H1 (cell line): ENCODE measurements around the gene ERI2. TPM values are rescaled to one million over a fixed set of nuclear protein-coding genes. Genes with fewer than 3 reads are reported as not detected.

Source experiments
- CTCF ChIA-PET: fragments of 300-600 bp; sonication (Branson Sonifier 250); formaldehyde crosslinking; loops from one replicate; lab custom pipeline; 2021; ENCODE audit not compliant: partially characterized antibody; lab: Charles Lee
- POLR2A ChIA-PET: fragments of 300-600 bp; sonication (Branson Sonifier 250); formaldehyde crosslinking; loops from one replicate; lab custom pipeline; 2021; ENCODE audit warnings: inconsistent platforms; ENCODE audit not compliant: partially characterized antibody; lab: Charles Lee
- DNase-seq, 2 experiments: peaks; one replicate each; pipeline versions ENCODE4 v3.0.0 to v3.0.0-alpha.2; 2010 to 2022; ENCODE audit warnings: low spot score in 2 of 2, low read depth in 1 of 2, mixed read lengths in 1 of 2
- FAIRE-seq: peaks from 2 replicates; lab custom pipeline; 2011; peaks lifted over from hg19 to GRCh38; lab: Jason Lieb, UNC
- H2AFZ ChIP-seq: 2 replicates; pipeline ENCODE4 v1.8.1; 2012; ENCODE audit warnings: low read length, inconsistent platforms
- H2AK5ac ChIP-seq: 2 replicates; pipeline ENCODE4 v1.6.1; 2013; ENCODE audit warnings: low read depth, low read length
- H2BK120ac ChIP-seq: replicated peaks from 2 replicates; pipeline ENCODE3; 2013; ENCODE audit warnings: low read depth, low read length, inconsistent platforms
- H2BK12ac ChIP-seq: 2 replicates; pipeline ENCODE4 v1.6.1; 2013; ENCODE audit warnings: low read depth, low read length
- H2BK15ac ChIP-seq: 2 replicates; pipeline ENCODE4 v1.6.1; 2013; ENCODE audit warnings: low read length
- H2BK20ac ChIP-seq: 2 replicates; pipeline ENCODE4 v1.6.1; 2013; ENCODE audit warnings: low read length
- H2BK5ac ChIP-seq: 2 replicates; pipeline ENCODE4 v1.6.1; 2013; ENCODE audit warnings: low read depth, low read length
- H3K14ac ChIP-seq: 2 replicates; pipeline ENCODE4 v1.6.1; 2013; ENCODE audit warnings: inconsistent platforms; ENCODE audit not compliant: insufficient read length
- H3K18ac ChIP-seq: 2 replicates; pipeline ENCODE4 v1.6.1; 2013; ENCODE audit warnings: low read length; ENCODE audit errors: extremely low read depth
- H3K23ac ChIP-seq: 2 replicates; pipeline ENCODE4 v1.6.1; 2013; ENCODE audit warnings: inconsistent platforms; ENCODE audit not compliant: insufficient read length
- H3K23me2 ChIP-seq: 2 replicates; pipeline ENCODE4 v1.6.1; 2013; ENCODE audit warnings: low read depth, low read length
- H3K27ac ChIP-seq: 2 replicates; pipeline ENCODE4 v1.6.1; 2011; ENCODE audit warnings: low read depth, low read length, inconsistent platforms
- H3K27me3 ChIP-seq, 4 experiments: replicated peaks in 1 of 4; 1 replicate in 1 of 4; 2 replicates in 3 of 4; pipeline versions ENCODE4 v1.6.1 to v1.8.1; 2011 to 2013; ENCODE audit warnings: low read length in 3 of 4, mild to moderate bottlenecking in 3 of 4, inconsistent platforms in 2 of 4, mixed read lengths in 2 of 4, moderate library complexity in 1 of 4; ENCODE audit not compliant: control insufficient read depth in 3 of 4, insufficient read depth in 3 of 4; ENCODE audit errors: extremely low read depth in 1 of 4
- H3K36me3 ChIP-seq, 4 experiments: 2 replicates each; pipeline versions ENCODE4 v1.6.1 to v1.8.1; 2011 to 2013; ENCODE audit warnings: mild to moderate bottlenecking in 4 of 4, low read length in 3 of 4, moderate library complexity in 2 of 4, control low read depth in 1 of 4, inconsistent platforms in 1 of 4; ENCODE audit not compliant: insufficient read depth in 4 of 4, control insufficient read depth in 2 of 4
- H3K4ac ChIP-seq: replicated peaks from 2 replicates; pipeline ENCODE3; 2013; ENCODE audit warnings: low read length, low read depth, mixed read lengths, inconsistent platforms; ENCODE audit not compliant: insufficient read length
- H3K4me1 ChIP-seq, 4 experiments: replicated peaks in 1 of 4; 1 replicate in 1 of 4; 2 replicates in 3 of 4; pipeline versions ENCODE4 v1.6.1 to v1.8.1; 2011 to 2013; ENCODE audit warnings: low read length in 3 of 4, inconsistent platforms in 2 of 4, mixed read lengths in 1 of 4; ENCODE audit not compliant: insufficient read depth in 4 of 4, control insufficient read depth in 3 of 4
- H3K4me2 ChIP-seq, 2 experiments: 2 replicates each; pipeline versions ENCODE4 v1.6.1 to v1.8.1; 2011 to 2013; ENCODE audit warnings: low read depth in 2 of 2, low read length in 2 of 2, control low read depth in 1 of 2, inconsistent platforms in 1 of 2, mild to moderate bottlenecking in 1 of 2; ENCODE audit not compliant: insufficient read depth in 1 of 2
- H3K4me3 ChIP-seq, 4 experiments: fragments of 200-600, 300-600 bp in 1 of 4; sonication (generic), shearing (Covaris generic), sonication (Bioruptor Twin) in 1 of 4; 2 replicates each; pipeline versions ENCODE4 v1.5.1 to v1.8.1; 2011 to 2016; ENCODE audit warnings: low read length in 4 of 4, low read depth in 3 of 4, control low read depth in 2 of 4, inconsistent platforms in 2 of 4, mild to moderate bottlenecking in 2 of 4, mixed read lengths in 1 of 4, moderate library complexity in 1 of 4; ENCODE audit not compliant: insufficient read depth in 2 of 4; ENCODE audit errors: extremely low read depth in 1 of 4
- H3K56ac ChIP-seq: replicated peaks from 2 replicates; pipeline ENCODE3; 2013; ENCODE audit warnings: low read depth, mild to moderate bottlenecking, mixed read lengths, low read length, inconsistent platforms; ENCODE audit not compliant: insufficient read length
- H3K79me1 ChIP-seq: 2 replicates; pipeline ENCODE4 v1.6.1; 2013; ENCODE audit warnings: low read depth, low read length, control low read depth
- H3K79me2 ChIP-seq, 2 experiments: 2 replicates each; pipeline versions ENCODE4 v1.6.1 to v1.8.1; 2012 to 2013; ENCODE audit warnings: low read length in 2 of 2, mild to moderate bottlenecking in 2 of 2, inconsistent platforms in 1 of 2; ENCODE audit not compliant: insufficient read depth in 2 of 2, control insufficient read depth in 1 of 2
- H3K9ac ChIP-seq, 4 experiments: replicated peaks in 1 of 4; 1 replicate in 1 of 4; 2 replicates in 3 of 4; pipeline versions ENCODE4 v1.6.1 to v1.8.1; 2011 to 2013; ENCODE audit warnings: low read depth in 3 of 4, low read length in 3 of 4, control low read depth in 2 of 4, mild to moderate bottlenecking in 2 of 4, moderate library complexity in 2 of 4, inconsistent platforms in 1 of 4; ENCODE audit errors: extremely low read depth in 1 of 4
- H3K9me3 ChIP-seq, 2 experiments: 2 replicates each; pipeline versions ENCODE4 v1.6.1 to v1.8.1; 2012 to 2013; ENCODE audit warnings: mild to moderate bottlenecking in 2 of 2, moderate library complexity in 2 of 2, control low read depth in 1 of 2, inconsistent platforms in 1 of 2, low read depth in 1 of 2, low read length in 1 of 2, mixed read lengths in 1 of 2; ENCODE audit not compliant: insufficient read depth in 2 of 2
- H4K20me1 ChIP-seq, 2 experiments: replicated peaks in 1 of 2; 2 replicates each; pipeline versions ENCODE3 to v1.8.1; 2011 to 2013; ENCODE audit warnings: inconsistent platforms in 2 of 2, low read length in 2 of 2, mild to moderate bottlenecking in 1 of 2; ENCODE audit not compliant: insufficient read depth in 2 of 2, control insufficient read depth in 1 of 2
- H4K5ac ChIP-seq: 2 replicates; pipeline ENCODE4 v1.6.1; 2013; ENCODE audit warnings: low read length, low read depth, mixed read lengths, inconsistent platforms; ENCODE audit not compliant: insufficient read length
- H4K8ac ChIP-seq: 2 replicates; pipeline ENCODE4 v1.8.0; 2013; ENCODE audit warnings: mild to moderate bottlenecking, moderate library complexity, low read length, inconsistent platforms; ENCODE audit not compliant: insufficient read depth; ENCODE audit errors: extremely low read depth
- H4K91ac ChIP-seq: replicated peaks from 2 replicates; pipeline ENCODE3; 2013; ENCODE audit warnings: low read length, mixed read lengths, inconsistent platforms; ENCODE audit not compliant: insufficient read length
- SP2 ChIP-seq: IDR thresholded peaks from 2 replicates; pipeline ENCODE4 v1.6.1; 2012; ENCODE audit warnings: mild to moderate bottlenecking, low read length, inconsistent platforms
- WGBS, 2 experiments: shearing (Covaris generic) in 1 of 2; methylation state at CpG; one replicate each; pipeline versions ENCODE4 v1.1.6 to v1.1.7; 2013 to 2015; ENCODE audit warnings: low lambda C conversion rate in 2 of 2, mixed read lengths in 2 of 2, inconsistent platforms in 1 of 2, low coverage in 1 of 2, missing lambda C conversion rate in 1 of 2; ENCODE audit not compliant: insufficient replicate concordance in 2 of 2, insufficient coverage in 1 of 2, insufficient read length in 1 of 2; ENCODE audit errors: extremely low coverage in 1 of 2, missing lambda C conversion rate in 1 of 2; 5-methylcytosine and 5-hydroxymethylcytosine counted together
- polyA plus RNA-seq, 7 experiments: library from polyadenylated mRNA; depleted of rRNA in 3 of 7; stranded (reverse) in 5 of 7; unstranded in 2 of 7; fragments of >200 nt in 5 of 7; fragments of 200-250 nt in 2 of 7; gene quantifications; 1 replicate in 5 of 7; 2 replicates in 1 of 7; 4 replicates in 1 of 7; pipeline versions ENCODE4 v1.2.1 to v1.2.3, GENCODE V29; 2011 to 2013; ENCODE audit warnings: missing spikeins in 2 of 7, mixed read lengths in 2 of 7
- total RNA-seq: library from RNA; stranded (reverse); fragmentation: NEBNext Ultra II Directional; extraction: Animal tissue kit (Norgen Biotek cat#: 25700); gene quantifications from 2 replicates; pipeline ENCODE4 v1.2.1, GENCODE V29; 2021

The ERI2 gene
- total and polyA plus RNA-seq, 2 of the 8 experiments (the other 6 are each of a cell fraction or from before 2014, with no cell fraction given) = 11.0 to 12.6 TPM

- no peaks in the 10 kb centered on the region for H3K27me3 ChIP-seq
- ChIA-PET CTCF (no interaction called here), POLR2A (interaction anchor here (0.6 kb wide), 1 partner anchor 1199 kb away, joined by 3 read pairs; no protein-coding TSS in a partner anchor)
- H3K4me2 ChIP-seq = no peak overlapping the region
- no peak overlapping the region for H2BK120ac ChIP-seq
- no peak overlapping the region for H4K8ac ChIP-seq
- no peaks in the 10 kb centered on the region; the same call in 1 of the 2 replicates for H3K79me1 ChIP-seq
- H3K18ac ChIP-seq = no peak overlapping the region
- FAIRE-seq = no peak
- no peak overlapping the region for H2AFZ ChIP-seq
- H3K4me1 ChIP-seq = no peaks in the 10 kb centered on the region
- H3K4ac ChIP-seq = no peak overlapping the region
- no peaks in the 10 kb centered on the region for H3K23me2 ChIP-seq
- no peak overlapping the region for H2BK15ac ChIP-seq
- no peak overlapping the region for H2BK12ac ChIP-seq
- peaks cover 0 to 18% (median 0%) of the 10 kb centered on the region in 4 experiments; a peak in 4 of 8 replicates for H3K36me3 ChIP-seq
- no peak overlapping the region for H3K9ac ChIP-seq
- H4K5ac ChIP-seq = no peak overlapping the region
- no peak overlapping the region for H2BK20ac ChIP-seq
- H4K20me1 ChIP-seq = no peaks in the 10 kb centered on the region
- H4K91ac ChIP-seq = no peak overlapping the region
- H3K4me3 ChIP-seq = no peak overlapping the region
- no peak overlapping the region for H3K23ac ChIP-seq
- no peak overlapping the region for H2BK5ac ChIP-seq
- H3K56ac ChIP-seq = no peak overlapping the region
- no peaks in the 10 kb centered on the region for H3K79me2 ChIP-seq
- no peak overlapping the region for H3K14ac ChIP-seq
- 94% methylated on average over 4 of the region's 4 CpGs; no CpG with 5 or more reads in 1 of the 2 experiments for WGBS, 2 experiments
- H3K27ac ChIP-seq = no peak overlapping the region
- no peaks in the 10 kb centered on the region for H3K9me3 ChIP-seq
- H2AK5ac ChIP-seq = no peak overlapping the region
- DNase-seq = no peak
- no peak for TF ChIP-seq SP2
Measured at GRCh38 chr16:20821682-20822081, 15.4 kb upstream of the ERI2 start.
